A673 (cell line): ENCODE measurements around the gene THBS4.

Source experiments
- EZH2 ChIP-seq: fragments of 200-600 bp; sonication (generic); IDR thresholded peaks from 2 replicates; pipeline ENCODE4 v1.6.1; 2017; ENCODE audit warnings: borderline replicate concordance, low read depth, mild to moderate bottlenecking, mixed read lengths, antibody characterized with exemption, low read length; ENCODE audit not compliant: poor library complexity, severe bottlenecking
- TF ChIP-seq, protein P1 (sequence below): fragments of 300-800, 200-600 bp; sonication (generic); conservative IDR thresholded peaks from 2 replicates; pipeline ENCODE4 v1.5.1; 2017; ENCODE audit warnings: low read depth, mild to moderate bottlenecking, antibody characterized with exemption, low read length, moderate library complexity, mixed read lengths

DNA sequence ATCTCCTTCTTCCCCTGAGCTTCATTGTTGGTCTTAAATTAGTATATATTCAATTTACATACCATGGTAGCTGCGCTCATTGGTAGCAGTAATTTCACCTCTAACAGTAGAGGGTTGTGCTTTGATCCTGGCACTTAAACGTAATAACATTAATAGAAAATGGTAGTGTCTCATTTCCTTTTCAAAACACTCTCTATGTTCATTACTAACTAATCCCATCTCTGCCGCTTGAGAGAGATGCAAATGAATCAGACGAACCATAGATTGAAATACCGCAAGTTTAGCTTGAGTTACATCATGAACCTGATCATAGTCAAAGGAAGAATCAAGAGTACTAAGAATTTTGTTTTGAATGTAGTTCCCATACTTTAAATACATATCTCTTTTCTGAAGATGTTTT, 2.2 kb downstream of the THBS4 start:
- TF ChIP-seq, protein P1, sequence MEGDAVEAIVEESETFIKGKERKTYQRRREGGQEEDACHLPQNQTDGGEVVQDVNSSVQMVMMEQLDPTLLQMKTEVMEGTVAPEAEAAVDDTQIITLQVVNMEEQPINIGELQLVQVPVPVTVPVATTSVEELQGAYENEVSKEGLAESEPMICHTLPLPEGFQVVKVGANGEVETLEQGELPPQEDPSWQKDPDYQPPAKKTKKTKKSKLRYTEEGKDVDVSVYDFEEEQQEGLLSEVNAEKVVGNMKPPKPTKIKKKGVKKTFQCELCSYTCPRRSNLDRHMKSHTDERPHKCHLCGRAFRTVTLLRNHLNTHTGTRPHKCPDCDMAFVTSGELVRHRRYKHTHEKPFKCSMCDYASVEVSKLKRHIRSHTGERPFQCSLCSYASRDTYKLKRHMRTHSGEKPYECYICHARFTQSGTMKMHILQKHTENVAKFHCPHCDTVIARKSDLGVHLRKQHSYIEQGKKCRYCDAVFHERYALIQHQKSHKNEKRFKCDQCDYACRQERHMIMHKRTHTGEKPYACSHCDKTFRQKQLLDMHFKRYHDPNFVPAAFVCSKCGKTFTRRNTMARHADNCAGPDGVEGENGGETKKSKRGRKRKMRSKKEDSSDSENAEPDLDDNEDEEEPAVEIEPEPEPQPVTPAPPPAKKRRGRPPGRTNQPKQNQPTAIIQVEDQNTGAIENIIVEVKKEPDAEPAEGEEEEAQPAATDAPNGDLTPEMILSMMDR, result no peak
- TF ChIP-seq EZH2, result no peak
